ENCODE results near the gene ETV1. TPM values are rescaled to one million over a fixed set of nuclear protein-coding genes. Genes with fewer than 3 reads are reported as not detected.

ETV1 gene
- total RNA-seq, 2 experiments from 2014 or later = not detected

DNA sequence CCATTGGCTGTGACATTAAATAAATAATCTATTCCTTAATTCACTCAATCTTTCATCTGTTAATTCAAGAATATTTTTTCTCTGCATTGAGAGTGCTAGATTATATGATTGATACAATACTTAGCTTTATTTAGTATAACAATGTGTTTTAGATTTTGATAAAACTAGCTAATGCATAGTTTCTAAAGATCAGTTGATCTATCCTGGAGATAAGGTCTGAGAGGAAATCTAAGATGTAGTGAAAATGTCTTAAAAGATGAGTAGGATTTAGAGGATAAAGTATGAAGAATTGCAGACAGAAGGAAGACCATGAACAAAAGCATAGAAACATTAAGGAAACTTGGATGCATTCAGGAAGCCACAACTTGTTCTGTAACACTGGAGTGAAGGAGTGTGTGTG is 110.3 kb downstream of the ETV1 start:
- intact Hi-C loops (cut with DNase I, micrococcal nuclease) = no loop called here
- no peaks in the 10 kb centered on the region for H3K9me3 ChIP-seq (ENCODE audit: control insufficient read depth in 1 of 2, insufficient read depth in 1 of 2, low read length in 2 of 2)
- Mint-ChIP-seq H3K27ac (no peak overlapping the region), H3K36me3 (ENCODE audit: low read depth) (no peaks in the 10 kb centered on the region), H3K27me3 (no peaks in the 10 kb centered on the region), H3K9me3 (peaks cover 6% of the 10 kb centered on the region), H3K4me3 (no peak overlapping the region), H3K4me1 (ENCODE audit: low read depth) (no peaks in the 10 kb centered on the region)
- CTCF ChIA-PET = no interaction called here
- peaks cover 2% of the 10 kb centered on the region for H3K4me1 ChIP-seq (ENCODE audit: insufficient read depth, low read length)
- no peak for DNase-seq
- H3K27me3 ChIP-seq (ENCODE audit: control insufficient read depth in 1 of 2, insufficient read depth in 2 of 2, low read length in 2 of 2) = no peaks in the 10 kb centered on the region
- TF ChIP-seq, protein P1, sequence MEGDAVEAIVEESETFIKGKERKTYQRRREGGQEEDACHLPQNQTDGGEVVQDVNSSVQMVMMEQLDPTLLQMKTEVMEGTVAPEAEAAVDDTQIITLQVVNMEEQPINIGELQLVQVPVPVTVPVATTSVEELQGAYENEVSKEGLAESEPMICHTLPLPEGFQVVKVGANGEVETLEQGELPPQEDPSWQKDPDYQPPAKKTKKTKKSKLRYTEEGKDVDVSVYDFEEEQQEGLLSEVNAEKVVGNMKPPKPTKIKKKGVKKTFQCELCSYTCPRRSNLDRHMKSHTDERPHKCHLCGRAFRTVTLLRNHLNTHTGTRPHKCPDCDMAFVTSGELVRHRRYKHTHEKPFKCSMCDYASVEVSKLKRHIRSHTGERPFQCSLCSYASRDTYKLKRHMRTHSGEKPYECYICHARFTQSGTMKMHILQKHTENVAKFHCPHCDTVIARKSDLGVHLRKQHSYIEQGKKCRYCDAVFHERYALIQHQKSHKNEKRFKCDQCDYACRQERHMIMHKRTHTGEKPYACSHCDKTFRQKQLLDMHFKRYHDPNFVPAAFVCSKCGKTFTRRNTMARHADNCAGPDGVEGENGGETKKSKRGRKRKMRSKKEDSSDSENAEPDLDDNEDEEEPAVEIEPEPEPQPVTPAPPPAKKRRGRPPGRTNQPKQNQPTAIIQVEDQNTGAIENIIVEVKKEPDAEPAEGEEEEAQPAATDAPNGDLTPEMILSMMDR (IDR thresholded peaks at IDR 0.05) = no peak
- no peak for ATAC-seq (ENCODE audit: poor library complexity)
- H3K4me3 ChIP-seq (ENCODE audit: low read length) = no peak overlapping the region
- POLR2A ChIA-PET = no interaction called here
- H3K36me3 ChIP-seq (ENCODE audit: insufficient read depth, low read length) = no peaks in the 10 kb centered on the region
- H3K27ac ChIP-seq (ENCODE audit: low read depth in 1 of 2, low read length in 2 of 2) = no peak overlapping the region

DNA sequence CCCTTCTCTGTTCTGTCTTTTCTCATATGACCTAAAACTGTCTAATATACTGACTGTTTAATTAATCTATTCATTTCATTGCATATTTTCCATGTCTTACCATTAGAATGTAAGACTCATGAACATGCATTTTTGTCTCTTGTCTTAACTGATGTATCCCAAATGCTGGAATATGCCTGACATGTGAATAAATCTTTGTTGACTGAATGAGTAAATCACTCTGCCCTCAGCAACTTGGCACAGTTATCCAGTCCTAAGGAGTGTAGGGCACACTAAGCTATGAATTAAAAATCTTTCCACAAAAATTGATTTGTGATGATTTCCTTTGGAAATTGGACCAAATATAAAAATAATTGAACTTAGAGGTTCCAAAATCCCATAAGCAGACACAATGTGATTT is 111.3 kb downstream of the ETV1 start:
- CTCF ChIA-PET = no interaction called here
- no peaks in the 10 kb centered on the region for H3K36me3 Mint-ChIP-seq (ENCODE audit: low read depth)
- DNase-seq = no peak
- H3K27ac ChIP-seq (ENCODE audit: low read depth in 1 of 2, low read length in 2 of 2) = no peak overlapping the region
- intact Hi-C loops (cut with DNase I, micrococcal nuclease) = no loop called here
- H3K4me1 ChIP-seq (ENCODE audit: insufficient read depth, low read length) = peaks cover 2% of the 10 kb centered on the region
- POLR2A ChIA-PET = no interaction called here
- ATAC-seq (ENCODE audit: poor library complexity) = no peak
- H3K27me3 ChIP-seq (ENCODE audit: control insufficient read depth in 1 of 2, insufficient read depth in 2 of 2, low read length in 2 of 2) = no peaks in the 10 kb centered on the region
- no peak overlapping the region for H3K4me3 ChIP-seq (ENCODE audit: low read length)
- H3K27ac Mint-ChIP-seq = no peak overlapping the region
- no peaks in the 10 kb centered on the region for H3K4me1 Mint-ChIP-seq (ENCODE audit: low read depth)
- H3K27me3 Mint-ChIP-seq = no peaks in the 10 kb centered on the region
- H3K9me3 Mint-ChIP-seq = peaks cover 6% of the 10 kb centered on the region
- no peaks in the 10 kb centered on the region for H3K9me3 ChIP-seq (ENCODE audit: control insufficient read depth in 1 of 2, insufficient read depth in 1 of 2, low read length in 2 of 2)
- no peak overlapping the region for H3K4me3 Mint-ChIP-seq
- TF ChIP-seq, protein P1 (IDR thresholded peaks at IDR 0.05) = no peak
- H3K36me3 ChIP-seq (ENCODE audit: insufficient read depth, low read length) = no peaks in the 10 kb centered on the region

DNA sequence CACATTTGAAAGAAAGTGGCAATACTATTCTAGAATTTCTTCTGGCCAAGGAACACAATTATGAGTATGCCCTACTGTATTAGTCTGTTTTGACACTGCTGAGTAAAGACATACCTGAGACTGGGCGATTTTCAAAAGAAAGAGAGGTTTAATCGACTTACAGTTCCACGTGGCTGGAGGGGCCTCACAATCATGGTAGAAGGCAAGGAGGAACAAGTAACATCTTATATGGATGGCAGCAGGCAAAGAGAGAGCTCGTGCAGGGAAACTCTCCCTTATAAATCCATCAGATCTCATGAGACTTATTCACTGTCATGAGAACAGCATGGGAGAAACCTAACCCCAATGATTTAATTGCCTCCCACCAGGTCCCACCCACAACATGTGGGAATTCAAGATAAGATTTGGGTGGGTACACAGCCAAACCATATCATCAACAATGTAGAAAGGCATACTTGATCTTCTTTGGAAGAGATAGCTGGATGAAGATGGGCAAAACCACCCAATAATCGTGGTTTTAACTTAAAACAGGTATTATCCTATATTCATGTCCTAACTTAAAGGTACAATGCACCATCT is 113.9 kb downstream of the ETV1 start:
- no peaks in the 10 kb centered on the region for H3K27me3 Mint-ChIP-seq
- no peak overlapping the region for H3K4me3 ChIP-seq (ENCODE audit: low read length)
- H3K4me1 Mint-ChIP-seq (ENCODE audit: low read depth) = no peaks in the 10 kb centered on the region
- H3K27ac Mint-ChIP-seq = no peak overlapping the region
- ChIA-PET POLR2A (no interaction called here), CTCF (no interaction called here)
- no peaks in the 10 kb centered on the region for H3K27me3 ChIP-seq (ENCODE audit: control insufficient read depth in 1 of 2, insufficient read depth in 2 of 2, low read length in 2 of 2)
- peaks cover 2% of the 10 kb centered on the region for H3K4me1 ChIP-seq (ENCODE audit: insufficient read depth, low read length)
- H3K9me3 ChIP-seq (ENCODE audit: control insufficient read depth in 1 of 2, insufficient read depth in 1 of 2, low read length in 2 of 2) = no peaks in the 10 kb centered on the region
- H3K36me3 ChIP-seq (ENCODE audit: insufficient read depth, low read length) = no peaks in the 10 kb centered on the region
- H3K36me3 Mint-ChIP-seq (ENCODE audit: low read depth) = no peaks in the 10 kb centered on the region
- no peak overlapping the region for H3K4me3 Mint-ChIP-seq
- ATAC-seq (ENCODE audit: poor library complexity) (no peak), DNase-seq (no peak)
- intact Hi-C loops (cut with DNase I, micrococcal nuclease) = no loop called here
- TF ChIP-seq, protein P1 (IDR thresholded peaks at IDR 0.05) = no peak
- H3K9me3 Mint-ChIP-seq = peaks cover 6% of the 10 kb centered on the region
- no peak overlapping the region for H3K27ac ChIP-seq (ENCODE audit: low read depth in 1 of 2, low read length in 2 of 2)
